Mononuclear cell (primary cell): ENCODE results near the gene MTA2. TPM values are rescaled to one million over a fixed set of nuclear protein-coding genes. Genes with fewer than 3 reads are reported as not detected.
"Not testable (repeated sequence)": the region's sequence is repeated elsewhere in the genome, so short reads cannot be mapped to it uniquely, and the experiment has no call there.

Source experiments
- H3K27me3 ChIP-seq: 2 replicates; pipeline ENCODE4 v1.6.0; 2011; ENCODE audit warnings: low read length, control low read depth; ENCODE audit not compliant: insufficient read depth
- H3K4me1 ChIP-seq: 2 replicates; pipeline ENCODE4 v1.5.1; 2011; ENCODE audit warnings: mild to moderate bottlenecking, low read length, control low read depth; ENCODE audit not compliant: insufficient read depth
- H3K4me3 ChIP-seq: 2 replicates; pipeline ENCODE4 v1.5.1; 2011; ENCODE audit warnings: mild to moderate bottlenecking, low read length, moderate library complexity
- H3K9me3 ChIP-seq: 2 replicates; pipeline ENCODE4 v1.5.1; 2011; ENCODE audit warnings: low read depth, mild to moderate bottlenecking, control low read depth, low read length
- total RNA-seq: library from RNA; depleted of rRNA; stranded (reverse); fragments of >200 nt; gene quantifications from one replicate; pipeline ENCODE4 v1.2.3, GENCODE V29; 2012

The MTA2 gene
- total RNA-seq, 1 donor: 102 TPM

GRCh38 chr11:62588966-62589637, 12.6 kb downstream of the MTA2 start:
- Histone ChIP-seq H3K4me3 (no peak overlapping the region), H3K9me3 (no peaks in the 10 kb centered on the region), H3K4me1 (peaks cover 38% of the 10 kb centered on the region), H3K27me3 (no peaks in the 10 kb centered on the region)

GRCh38 chr11:62585356-62585755, 16.3 kb downstream of the MTA2 start:
- not testable (repeated sequence) for H3K4me1 ChIP-seq, H3K9me3 ChIP-seq, H3K4me3 ChIP-seq, H3K27me3 ChIP-seq

- H3K4me3 ChIP-seq, H3K4me1 ChIP-seq, H3K27me3 ChIP-seq, H3K9me3 ChIP-seq: not testable (repeated sequence)
Observed at GRCh38 chr11:62581735-62582134, 19.9 kb downstream of the MTA2 start.

- Histone ChIP-seq H3K9me3 (no peaks in the 10 kb centered on the region), H3K27me3 (no peaks in the 10 kb centered on the region), H3K4me1 (no peaks in the 10 kb centered on the region), H3K4me3 (no peak overlapping the region)
Observed at GRCh38 chr11:62580959-62581715, 20.5 kb downstream of the MTA2 start.

GRCh38 chr11:62579252-62579651, 22.4 kb downstream of the MTA2 start:
- Histone ChIP-seq H3K27me3 (no peaks in the 10 kb centered on the region), H3K4me1 (peaks cover 14% of the 10 kb centered on the region), H3K4me3 (no peak overlapping the region), H3K9me3 (no peaks in the 10 kb centered on the region)

- H3K9me3 ChIP-seq: no peaks in the 10 kb centered on the region
- no peaks in the 10 kb centered on the region for H3K27me3 ChIP-seq
- H3K4me1 ChIP-seq: peaks cover 14% of the 10 kb centered on the region
- no peak overlapping the region for H3K4me3 ChIP-seq
Observed at GRCh38 chr11:62578541-62578940, 23.1 kb downstream of the MTA2 start.

GRCh38 chr11:62577046-62577714, 24.5 kb downstream of the MTA2 start:
- Histone ChIP-seq H3K27me3 (no peaks in the 10 kb centered on the region), H3K4me3 (no peak overlapping the region), H3K9me3 (no peaks in the 10 kb centered on the region), H3K4me1 (peaks cover 23% of the 10 kb centered on the region)

- no peaks in the 10 kb centered on the region for H3K27me3 ChIP-seq
Observed at GRCh38 chr11:62575837-62576236, 25.8 kb downstream of the MTA2 start.

GRCh38 chr11:62575156-62575555, 26.5 kb downstream of the MTA2 start:
- peaks cover 27% of the 10 kb centered on the region for H3K4me1 ChIP-seq
- no peak overlapping the region for H3K4me3 ChIP-seq
- no peaks in the 10 kb centered on the region for H3K27me3 ChIP-seq
- no peaks in the 10 kb centered on the region for H3K9me3 ChIP-seq

More at GRCh38 chr11:62575837-62576236, 25.8 kb downstream of the MTA2 start:
- Histone ChIP-seq H3K4me3 (no peak overlapping the region), H3K4me1 (peaks cover 23% of the 10 kb centered on the region), H3K9me3 (no peaks in the 10 kb centered on the region)

GRCh38 chr11:62574363-62575071, 27.1 kb downstream of the MTA2 start:
- H3K9me3 ChIP-seq: no peaks in the 10 kb centered on the region
- no peaks in the 10 kb centered on the region for H3K27me3 ChIP-seq
- peak overlapping the region; percentile 72 for H3K4me3 ChIP-seq
- peaks cover 28% of the 10 kb centered on the region for H3K4me1 ChIP-seq

- Histone ChIP-seq H3K27me3 (no peaks in the 10 kb centered on the region), H3K9me3 (no peaks in the 10 kb centered on the region), H3K4me3 (peak within 1 kb of the TSS; percentile 72), H3K4me1 (peaks cover 28% of the 10 kb centered on the region)
Observed at GRCh38 chr11:62573592-62574362, 27.9 kb downstream of the MTA2 start, which contains the start of gene EEF1G. Gene EEF1G, minus strand, starts transcription at chr11:62573891. Its CDS starts 49 bp downstream, at chr11:62573842.

- no peaks in the 10 kb centered on the region for H3K27me3 ChIP-seq
- H3K9me3 ChIP-seq: no peaks in the 10 kb centered on the region
- peaks cover 28% of the 10 kb centered on the region for H3K4me1 ChIP-seq
- peak overlapping the region; percentile 72 for H3K4me3 ChIP-seq
Observed at GRCh38 chr11:62573006-62573591, 28.6 kb downstream of the MTA2 start.

GRCh38 chr11:62572431-62572830, 29.2 kb downstream of the MTA2 start:
- Histone ChIP-seq H3K4me3 (no peak overlapping the region), H3K4me1 (peaks cover 32% of the 10 kb centered on the region), H3K9me3 (no peaks in the 10 kb centered on the region), H3K27me3 (no peaks in the 10 kb centered on the region)

GRCh38 chr11:62571493-62571892, 30.2 kb downstream of the MTA2 start:
- H3K4me3 ChIP-seq, H3K9me3 ChIP-seq, H3K27me3 ChIP-seq: not testable (repeated sequence)
- H3K4me1 ChIP-seq: peaks cover 34% of the 10 kb centered on the region
